ENCODE results near the gene SDK1. TPM values are rescaled to one million over a fixed set of nuclear protein-coding genes. Genes with fewer than 3 reads are reported as not detected.
A peak's percentile ranks its signal among the peaks of the same experiment; 100 is the strongest.

Gene SDK1
- total and polyA plus RNA-seq, 4 experiments from 2014 or later, result 0.06 to 0.26 TPM; not detected in 2

- no peak overlapping the region for H3K4me3 Mint-ChIP-seq
- no peaks in the 10 kb centered on the region for H3K4me1 ChIP-seq (ENCODE audit: insufficient read depth, low read length)
- no peak overlapping the region for H3K27ac ChIP-seq (ENCODE audit: low read depth, low read length)
- H3K4me3 ChIP-seq (ENCODE audit: low read length in 2 of 2), result no peak overlapping the region
- intact Hi-C loops (cut with micrococcal nuclease), result no loop called here
- ChIA-PET CTCF (ENCODE audit: partially characterized antibody) (no interaction called here), POLR2A (ENCODE audit: partially characterized antibody) (no interaction called here)
- no peaks in the 10 kb centered on the region for H3K36me3 ChIP-seq (ENCODE audit: insufficient read depth, low read length)
- peaks cover 7 to 34% of the 10 kb centered on the region in 2 donors for H3K27me3 Mint-ChIP-seq
- DNase-seq, result no peak
- no peak overlapping the region for H3K27ac Mint-ChIP-seq
- H3K9me3 Mint-ChIP-seq, result no peaks in the 10 kb centered on the region
- no peaks in the 10 kb centered on the region for H3K9me3 ChIP-seq (ENCODE audit: control insufficient read depth in 1 of 2, low read length in 2 of 2)
- no peaks in the 10 kb centered on the region for H3K36me3 Mint-ChIP-seq
- H3K4me1 Mint-ChIP-seq, result peaks cover 0 to 2% (median 0%) of the 10 kb centered on the region in 4 donors
- H3K27me3 ChIP-seq (ENCODE audit: insufficient read depth, low read length), result peaks cover 5% of the 10 kb centered on the region
These were observed 69.2 kb downstream of the SDK1 start for GRCh38 chr7:3370068-3370830.

- POLR2A ChIA-PET (ENCODE audit: partially characterized antibody), result no interaction called here
- H3K9me3 Mint-ChIP-seq, result no peaks in the 10 kb centered on the region
These were observed 69.9 kb downstream of the SDK1 start for GRCh38 chr7:3370921-3371320.

GRCh38 chr7:3371601-3372000 is 70.5 kb downstream of the SDK1 start:
- Histone ChIP-seq H3K4me3 (ENCODE audit: low read length in 2 of 2) (no peak overlapping the region), H3K27me3 (ENCODE audit: insufficient read depth, low read length) (peaks cover 5% of the 10 kb centered on the region), H3K9me3 (ENCODE audit: control insufficient read depth in 1 of 2, low read length in 2 of 2) (no peaks in the 10 kb centered on the region), H3K36me3 (ENCODE audit: insufficient read depth, low read length) (no peaks in the 10 kb centered on the region), H3K27ac (ENCODE audit: low read depth, low read length) (no peak overlapping the region), H3K4me1 (ENCODE audit: insufficient read depth, low read length) (no peaks in the 10 kb centered on the region)
- H3K36me3 Mint-ChIP-seq, result no peaks in the 10 kb centered on the region
- H3K27me3 Mint-ChIP-seq, result peaks cover 6 to 34% of the 10 kb centered on the region in 2 donors
- intact Hi-C loops (cut with micrococcal nuclease), result no loop called here
- H3K9me3 Mint-ChIP-seq, result no peaks in the 10 kb centered on the region
- H3K4me3 Mint-ChIP-seq, result no peak overlapping the region
- POLR2A ChIA-PET (ENCODE audit: partially characterized antibody), result no interaction called here
- DNase-seq, result no peak
- CTCF ChIA-PET (ENCODE audit: partially characterized antibody), result no interaction called here
- H3K27ac Mint-ChIP-seq, result peak overlapping the region in 1 of 7 donors; percentile 51
- peaks cover 0 to 2% (median 0%) of the 10 kb centered on the region in 4 donors for H3K4me1 Mint-ChIP-seq

More at GRCh38 chr7:3370921-3371320, 69.9 kb downstream of the SDK1 start:
- Histone ChIP-seq H3K4me1 (ENCODE audit: insufficient read depth, low read length) (no peaks in the 10 kb centered on the region), H3K27me3 (ENCODE audit: insufficient read depth, low read length) (peaks cover 5% of the 10 kb centered on the region), H3K36me3 (ENCODE audit: insufficient read depth, low read length) (no peaks in the 10 kb centered on the region), H3K9me3 (ENCODE audit: control insufficient read depth in 1 of 2, low read length in 2 of 2) (no peaks in the 10 kb centered on the region), H3K27ac (ENCODE audit: low read depth, low read length) (no peak overlapping the region), H3K4me3 (ENCODE audit: low read length in 2 of 2) (no peak overlapping the region)
- CTCF ChIA-PET (ENCODE audit: partially characterized antibody), result no interaction called here
- peaks cover 8 to 36% of the 10 kb centered on the region in 2 donors for H3K27me3 Mint-ChIP-seq
- H3K4me1 Mint-ChIP-seq, result peaks cover 0 to 2% (median 0%) of the 10 kb centered on the region in 4 donors
- H3K36me3 Mint-ChIP-seq, result no peaks in the 10 kb centered on the region
- no peak for DNase-seq
- no peak overlapping the region for H3K4me3 Mint-ChIP-seq
- no peak overlapping the region for H3K27ac Mint-ChIP-seq
- intact Hi-C loops (cut with micrococcal nuclease), result no loop called here

- intact Hi-C loops (cut with micrococcal nuclease), result no loop called here
- Mint-ChIP-seq H3K27me3 (peaks cover 9 to 38% of the 10 kb centered on the region in 2 donors), H3K27ac (peak overlapping the region in 1 of 7 donors; percentile 78), H3K36me3 (no peaks in the 10 kb centered on the region), H3K4me1 (peaks cover 0 to 2% (median 0%) of the 10 kb centered on the region in 4 donors), H3K4me3 (no peak overlapping the region), H3K9me3 (no peaks in the 10 kb centered on the region)
- no peak overlapping the region for H3K27ac ChIP-seq (ENCODE audit: low read depth, low read length)
- no peak overlapping the region for H3K4me3 ChIP-seq (ENCODE audit: low read length in 2 of 2)
- H3K27me3 ChIP-seq (ENCODE audit: insufficient read depth, low read length), result no peaks in the 10 kb centered on the region
- no peaks in the 10 kb centered on the region for H3K9me3 ChIP-seq (ENCODE audit: control insufficient read depth in 1 of 2, low read length in 2 of 2)
- DNase-seq, result no peak
- no peaks in the 10 kb centered on the region for H3K36me3 ChIP-seq (ENCODE audit: insufficient read depth, low read length)
- CTCF ChIA-PET (ENCODE audit: partially characterized antibody), result no interaction called here
- no peaks in the 10 kb centered on the region for H3K4me1 ChIP-seq (ENCODE audit: insufficient read depth, low read length)
- POLR2A ChIA-PET (ENCODE audit: partially characterized antibody), result no interaction called here
These were observed 73.2 kb downstream of the SDK1 start for GRCh38 chr7:3374239-3374638.

GRCh38 chr7:3378390-3379150 is 77.5 kb downstream of the SDK1 start:
- Mint-ChIP-seq H3K27me3 (peaks cover 14 to 25% of the 10 kb centered on the region in 2 donors), H3K27ac (no peak overlapping the region), H3K4me3 (no peak overlapping the region), H3K9me3 (no peaks in the 10 kb centered on the region), H3K36me3 (no peaks in the 10 kb centered on the region), H3K4me1 (no peaks in the 10 kb centered on the region)
- H3K27ac ChIP-seq (ENCODE audit: low read depth, low read length), result no peak overlapping the region
- intact Hi-C loops (cut with micrococcal nuclease), result no loop called here
- no peaks in the 10 kb centered on the region for H3K36me3 ChIP-seq (ENCODE audit: insufficient read depth, low read length)
- ChIA-PET POLR2A (ENCODE audit: partially characterized antibody) (no interaction called here), CTCF (ENCODE audit: partially characterized antibody) (no interaction called here)
- H3K9me3 ChIP-seq (ENCODE audit: control insufficient read depth in 1 of 2, low read length in 2 of 2), result no peaks in the 10 kb centered on the region
- H3K27me3 ChIP-seq (ENCODE audit: insufficient read depth, low read length), result no peaks in the 10 kb centered on the region
- no peak for DNase-seq
- no peaks in the 10 kb centered on the region for H3K4me1 ChIP-seq (ENCODE audit: insufficient read depth, low read length)
- H3K4me3 ChIP-seq (ENCODE audit: low read length in 2 of 2), result no peak overlapping the region

- POLR2A ChIA-PET (ENCODE audit: partially characterized antibody), result no interaction called here
- no peaks in the 10 kb centered on the region for H3K9me3 Mint-ChIP-seq
- Histone ChIP-seq H3K4me1 (ENCODE audit: insufficient read depth, low read length) (no peaks in the 10 kb centered on the region), H3K27me3 (ENCODE audit: insufficient read depth, low read length) (no peaks in the 10 kb centered on the region), H3K9me3 (ENCODE audit: control insufficient read depth in 1 of 2, low read length in 2 of 2) (no peaks in the 10 kb centered on the region), H3K36me3 (ENCODE audit: insufficient read depth, low read length) (no peaks in the 10 kb centered on the region), H3K27ac (ENCODE audit: low read depth, low read length) (no peak overlapping the region), H3K4me3 (ENCODE audit: low read length in 2 of 2) (no peak overlapping the region)
- intact Hi-C loops (cut with micrococcal nuclease), result no loop called here
- H3K4me3 Mint-ChIP-seq, result no peak overlapping the region
- no peak for DNase-seq
- no peaks in the 10 kb centered on the region for H3K4me1 Mint-ChIP-seq
- H3K36me3 Mint-ChIP-seq, result no peaks in the 10 kb centered on the region
- no peak overlapping the region for H3K27ac Mint-ChIP-seq
- peaks cover 12 to 17% of the 10 kb centered on the region in 2 donors for H3K27me3 Mint-ChIP-seq
- CTCF ChIA-PET (ENCODE audit: partially characterized antibody), result interaction anchor here (1.3 kb wide), 1 partner anchor 10 kb away, joined by 5 read pairs; no protein-coding TSS in a partner anchor
These were observed 79.0 kb downstream of the SDK1 start for GRCh38 chr7:3380034-3380433.

- Histone ChIP-seq H3K27me3 (ENCODE audit: insufficient read depth, low read length) (no peaks in the 10 kb centered on the region), H3K4me1 (ENCODE audit: insufficient read depth, low read length) (no peaks in the 10 kb centered on the region), H3K9me3 (ENCODE audit: control insufficient read depth in 1 of 2, low read length in 2 of 2) (no peaks in the 10 kb centered on the region), H3K36me3 (ENCODE audit: insufficient read depth, low read length) (no peaks in the 10 kb centered on the region), H3K4me3 (ENCODE audit: low read length in 2 of 2) (no peak overlapping the region), H3K27ac (ENCODE audit: low read depth, low read length) (no peak overlapping the region)
- ChIA-PET CTCF (ENCODE audit: partially characterized antibody) (interaction anchor here (1.3 kb wide), 1 partner anchor 9 kb away, joined by 5 read pairs; no protein-coding TSS in a partner anchor), POLR2A (ENCODE audit: partially characterized antibody) (no interaction called here)
- intact Hi-C loops (cut with micrococcal nuclease), result no loop called here
- H3K4me3 Mint-ChIP-seq, result no peak overlapping the region
- no peak overlapping the region for H3K27ac Mint-ChIP-seq
- no peak for DNase-seq
- no peaks in the 10 kb centered on the region for H3K36me3 Mint-ChIP-seq
- peaks cover 10 to 13% of the 10 kb centered on the region in 2 donors for H3K27me3 Mint-ChIP-seq
- H3K9me3 Mint-ChIP-seq, result no peaks in the 10 kb centered on the region
- no peaks in the 10 kb centered on the region for H3K4me1 Mint-ChIP-seq
These were observed 80.0 kb downstream of the SDK1 start for GRCh38 chr7:3380886-3381685.

Data from CD4-positive, alpha-beta memory T cell (primary cell).